ENCODE results near the gene EFCAB8.

EFCAB8 gene

GRCh38 chr20:32858701-32859372 is at the start of gene EFCAB8:
Gene EFCAB8 (plus strand): TSS chr20:32858923. CDS start chr20:32863793, 4,870 bp downstream.
- DNase-seq (ENCODE audit: low read depth), result no peak

DNA sequence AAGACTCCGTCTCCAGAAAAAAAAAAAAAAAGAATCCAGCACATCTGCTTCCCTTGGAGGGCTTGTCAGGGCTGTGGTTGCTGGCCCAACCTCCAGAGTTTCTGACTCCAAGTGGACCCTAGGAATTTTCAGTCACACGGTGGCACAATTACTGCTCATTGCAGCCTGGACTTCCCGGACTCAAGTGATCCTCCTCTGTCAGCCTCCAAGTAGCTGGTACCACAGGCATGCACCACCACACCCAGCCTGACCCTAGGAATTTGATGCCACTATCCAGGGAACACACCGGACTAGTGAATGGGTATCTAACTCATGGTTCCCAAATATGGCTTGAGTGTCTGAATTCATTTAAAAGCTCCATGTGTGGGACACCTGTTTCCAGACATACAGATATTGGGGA is 48.8 kb upstream of the EFCAB8 start:
- no peak for DNase-seq (ENCODE audit: low read depth)

DNA sequence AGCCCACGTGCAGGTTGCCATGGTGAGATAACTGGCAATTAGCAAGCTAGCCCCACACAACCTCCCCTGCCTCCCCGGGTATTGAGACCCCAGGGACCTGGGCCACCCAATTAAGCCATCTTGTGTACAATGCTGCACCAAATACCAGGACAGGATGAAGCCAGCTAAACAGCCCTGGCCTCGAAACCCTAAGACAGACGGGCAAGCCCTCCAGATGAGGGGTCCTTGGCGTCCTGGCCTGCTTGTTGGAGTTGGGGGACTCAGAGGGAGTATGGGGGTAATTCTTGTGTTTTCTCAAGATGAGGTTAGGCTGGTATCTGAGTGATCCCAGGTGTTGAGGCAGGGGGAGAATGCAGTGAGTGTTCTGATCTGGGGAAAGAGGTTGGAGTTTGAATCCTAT is 47.8 kb upstream of the EFCAB8 start:
- no peak for DNase-seq (ENCODE audit: low read depth)

DNA sequence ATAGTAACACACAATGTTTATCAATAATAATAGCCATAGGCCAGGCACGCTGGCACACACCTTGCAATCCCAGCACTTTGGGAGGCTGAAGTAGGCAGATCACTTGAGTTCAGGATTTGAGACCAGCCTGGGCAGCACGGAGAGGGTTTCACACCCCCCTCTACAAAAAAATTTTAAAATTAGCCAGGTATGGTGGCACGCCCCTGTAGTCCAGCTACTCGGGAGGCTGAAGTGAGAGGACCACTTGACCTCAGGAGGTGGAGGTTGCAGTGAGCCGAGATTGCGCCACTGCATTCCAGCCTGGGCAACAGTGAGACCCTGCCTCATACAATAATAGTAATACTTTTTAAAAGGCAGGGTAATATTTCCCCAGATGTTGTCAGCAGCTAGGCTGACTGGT is 46.8 kb upstream of the EFCAB8 start:
- DNase-seq (ENCODE audit: low read depth), result no peak

GRCh38 chr20:32819992-32820697 is 38.6 kb upstream of the EFCAB8 start:
- peak; percentile 52 for DNase-seq (ENCODE audit: low read depth)

GRCh38 chr20:32820698-32821377 is 37.9 kb upstream of the EFCAB8 start:
- DNase-seq (ENCODE audit: low read depth), result no peak

GRCh38 chr20:32822225-32822624 is 36.5 kb upstream of the EFCAB8 start:
- DNase-seq (ENCODE audit: low read depth), result no peak

DNA sequence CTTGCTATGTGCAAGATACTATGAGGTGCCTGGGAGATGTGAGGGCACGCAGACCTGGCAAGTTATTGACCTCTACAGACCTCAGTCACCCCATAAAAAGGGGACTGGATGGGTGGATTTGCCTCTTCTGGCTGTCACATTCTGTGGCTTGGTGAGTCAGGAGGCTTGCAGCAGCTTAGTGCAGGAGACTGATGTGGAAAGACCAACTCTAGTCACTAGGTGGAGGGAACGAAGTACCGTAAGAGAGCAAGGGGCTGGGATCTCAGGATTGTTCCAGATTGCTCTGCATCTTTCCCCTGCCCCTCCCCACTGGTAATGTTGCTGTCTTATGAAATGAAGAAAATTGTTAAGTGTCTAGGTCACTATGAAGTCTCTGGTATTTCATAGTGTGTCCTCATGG is 35.6 kb upstream of the EFCAB8 start:
- no peak for DNase-seq (ENCODE audit: low read depth)

- peak; percentile 40 for DNase-seq (ENCODE audit: low read depth)
Measured at GRCh38 chr20:32823737-32824588, 34.8 kb upstream of the EFCAB8 start.

DNA sequence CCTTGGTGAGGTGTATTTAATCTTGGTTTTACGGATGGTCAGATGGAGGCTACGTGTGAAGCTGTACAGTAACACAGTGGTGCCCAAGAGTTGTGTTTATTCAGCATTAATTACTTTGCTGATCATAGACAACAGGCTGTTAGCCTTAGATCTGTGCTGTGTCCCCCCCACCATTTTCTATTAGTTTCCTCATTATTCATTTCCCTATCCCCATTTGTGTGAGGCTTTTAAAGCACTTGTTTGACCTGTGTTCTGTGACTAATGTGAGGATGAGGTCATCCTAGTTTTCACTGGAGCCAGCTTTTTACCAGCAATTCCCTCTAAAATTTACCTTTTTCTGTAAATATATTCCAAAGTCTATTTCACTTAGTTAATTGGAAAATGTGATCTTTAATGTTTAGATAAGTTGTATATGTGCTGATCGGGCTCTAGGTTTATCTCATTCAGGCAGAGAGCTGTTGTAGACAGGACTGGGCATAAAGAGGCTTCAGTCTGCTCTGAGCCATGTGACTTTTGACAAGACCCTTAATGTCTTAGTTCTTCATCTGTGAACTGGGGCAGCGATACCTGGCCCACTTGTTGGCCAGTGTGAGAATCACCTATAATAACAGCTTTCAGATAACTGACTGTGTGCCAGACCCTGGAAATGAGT is 30.6 kb upstream of the EFCAB8 start:
- no peak for DNase-seq (ENCODE audit: low read depth)

GRCh38 chr20:32829311-32830005 is 29.3 kb upstream of the EFCAB8 start:
- DNase-seq (ENCODE audit: low read depth), result no peak

GRCh38 chr20:32830437-32830836 is 28.3 kb upstream of the EFCAB8 start:
- DNase-seq (ENCODE audit: low read depth), result no peak

DNA sequence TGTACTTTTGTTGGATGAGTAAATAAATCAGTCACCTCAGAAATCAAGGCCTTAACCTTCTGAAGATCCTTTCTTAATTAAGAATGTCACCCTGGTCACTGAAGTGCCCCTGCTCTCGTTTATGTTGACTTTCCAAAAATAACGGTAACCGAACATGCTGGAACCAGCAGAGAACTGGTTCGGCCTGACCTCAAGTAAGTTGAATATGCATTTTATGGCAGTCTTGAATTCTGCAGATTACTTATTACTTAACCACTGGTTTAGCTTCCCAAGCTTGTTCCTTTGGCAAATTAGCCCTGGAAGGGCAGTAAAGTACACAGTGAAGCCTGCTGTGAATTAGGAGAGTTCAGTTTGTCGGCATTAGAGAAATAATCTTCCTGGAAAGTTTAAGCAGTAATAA is 26.7 kb upstream of the EFCAB8 start:
- no peak for DNase-seq (ENCODE audit: low read depth)

DNA sequence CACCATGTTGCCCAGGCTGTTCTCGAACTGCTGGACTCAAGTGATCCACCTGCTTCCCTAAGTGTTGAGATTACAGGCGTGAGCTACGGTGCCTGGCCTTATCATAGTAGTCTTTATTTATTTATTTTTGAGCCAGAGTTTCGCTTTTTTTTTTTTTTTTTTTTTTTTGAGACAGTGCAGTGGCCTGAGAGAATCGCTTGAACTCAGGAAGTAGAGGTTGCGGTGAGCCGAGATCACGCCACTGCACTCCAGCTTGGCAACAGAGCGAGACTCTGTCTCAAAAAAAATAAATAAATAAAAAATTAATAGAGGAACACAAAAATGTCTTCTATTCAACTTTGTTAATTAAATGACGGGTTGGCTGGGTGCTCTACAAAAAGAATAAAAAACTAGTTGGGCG is 26.1 kb upstream of the EFCAB8 start:
- DNase-seq (ENCODE audit: low read depth), result no peak

DNA sequence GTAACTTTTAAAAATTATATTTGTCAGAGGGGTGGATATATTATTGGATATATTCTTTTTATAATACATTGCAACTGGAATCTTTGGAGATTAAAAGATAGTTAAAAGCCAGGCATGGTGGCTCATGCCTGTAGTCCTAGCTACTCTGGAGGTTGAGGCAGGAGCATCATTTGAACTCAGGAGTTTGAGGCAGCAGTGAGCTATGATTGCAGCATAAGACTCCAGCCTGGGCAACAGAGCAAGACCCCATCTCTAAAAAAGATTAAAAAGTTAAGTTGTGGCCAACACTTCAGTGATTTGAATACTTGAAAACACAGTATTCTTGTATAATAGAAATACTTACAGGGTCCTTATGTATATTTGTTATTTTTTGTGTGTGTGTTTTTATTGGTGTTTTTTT is 23.8 kb upstream of the EFCAB8 start:
- no peak for DNase-seq (ENCODE audit: low read depth)

DNA sequence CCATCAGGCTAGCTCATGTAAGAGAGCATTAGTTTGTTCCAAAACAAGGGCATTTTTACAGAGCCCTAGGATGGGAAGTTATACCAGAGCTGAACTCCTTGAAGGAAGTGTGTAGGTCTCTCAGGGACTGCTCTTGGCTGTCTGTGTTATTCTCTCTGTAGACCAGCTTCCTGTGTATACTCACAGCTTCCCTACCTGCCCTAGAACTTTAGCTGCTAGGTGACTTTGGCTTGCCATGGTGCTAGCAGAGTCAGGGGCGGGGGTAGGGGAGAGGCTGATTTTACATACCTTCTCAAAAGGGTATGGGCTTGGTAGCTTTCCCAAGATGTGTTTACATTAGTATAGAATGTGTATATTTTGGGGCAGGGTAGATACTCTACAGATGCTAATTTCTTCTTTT is 21.6 kb upstream of the EFCAB8 start:
- no peak for DNase-seq (ENCODE audit: low read depth)

- no peak for DNase-seq (ENCODE audit: low read depth)
Measured at GRCh38 chr20:32839227-32839981, 19.3 kb upstream of the EFCAB8 start.

DNA sequence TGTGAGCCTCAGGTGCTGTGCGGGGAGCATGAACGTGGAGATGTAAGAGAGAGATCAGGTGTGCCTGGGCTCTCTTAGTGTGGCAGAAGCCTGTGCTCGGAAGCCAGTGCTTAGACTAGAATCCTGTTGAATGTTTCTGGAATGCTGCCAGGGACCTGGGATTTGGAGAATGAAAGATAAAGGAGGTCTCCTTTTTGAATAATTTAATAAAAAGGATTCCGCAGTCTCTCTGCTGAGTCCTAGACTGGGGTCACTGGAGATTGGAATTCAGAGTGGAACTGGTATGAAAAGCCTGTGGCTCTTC is 18.8 kb upstream of the EFCAB8 start:
- DNase-seq (ENCODE audit: low read depth), result no peak

DNA sequence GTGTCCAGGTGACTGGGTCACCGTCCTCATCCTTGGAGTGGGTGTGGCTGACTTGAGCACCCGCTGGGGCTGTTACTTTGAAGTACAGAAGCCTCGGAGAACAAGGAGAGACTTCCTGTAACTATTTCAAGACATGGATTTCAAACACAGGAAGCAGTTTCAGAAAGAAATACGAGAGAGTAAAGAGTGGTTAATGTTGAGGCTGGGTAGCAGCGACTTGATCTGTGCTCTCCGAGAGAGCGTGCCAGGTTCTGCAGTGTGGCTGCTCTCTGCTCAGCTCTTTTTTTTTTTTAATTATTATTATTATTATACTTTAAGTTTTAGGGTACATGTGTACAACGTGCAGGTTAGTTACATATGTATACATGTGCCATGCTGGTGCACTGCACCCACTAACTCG is 17.5 kb upstream of the EFCAB8 start:
- DNase-seq (ENCODE audit: low read depth), result no peak

DNA sequence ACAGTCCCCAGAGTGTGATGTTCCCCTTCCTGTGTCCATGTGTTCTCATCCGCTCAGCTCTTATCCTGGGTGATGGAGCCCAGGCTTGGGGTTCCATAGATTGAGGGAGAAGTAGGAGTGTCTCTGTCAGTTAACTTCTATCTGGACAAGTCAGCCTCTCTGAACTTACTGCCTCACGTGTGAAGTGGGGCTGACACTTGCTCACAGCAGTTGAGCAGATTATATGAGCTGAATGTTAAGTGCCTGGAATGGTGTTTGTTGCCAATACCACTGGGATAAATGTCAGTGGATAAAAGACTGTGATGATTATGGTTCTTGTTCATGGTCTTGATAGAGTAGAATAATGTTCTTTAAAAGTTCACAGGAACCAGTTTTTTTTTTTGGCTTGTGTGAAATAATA is 17.1 kb upstream of the EFCAB8 start:
- DNase-seq (ENCODE audit: low read depth), result no peak

All from CMK (cell line).